Measurements from ENCODE around the gene ETFRF1.
A peak's percentile ranks its signal among the peaks of the same experiment; 100 is the strongest.

The ETFRF1 gene, protein sequence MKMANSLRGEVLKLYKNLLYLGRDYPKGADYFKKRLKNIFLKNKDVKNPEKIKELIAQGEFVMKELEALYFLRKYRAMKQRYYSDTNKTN

DNA sequence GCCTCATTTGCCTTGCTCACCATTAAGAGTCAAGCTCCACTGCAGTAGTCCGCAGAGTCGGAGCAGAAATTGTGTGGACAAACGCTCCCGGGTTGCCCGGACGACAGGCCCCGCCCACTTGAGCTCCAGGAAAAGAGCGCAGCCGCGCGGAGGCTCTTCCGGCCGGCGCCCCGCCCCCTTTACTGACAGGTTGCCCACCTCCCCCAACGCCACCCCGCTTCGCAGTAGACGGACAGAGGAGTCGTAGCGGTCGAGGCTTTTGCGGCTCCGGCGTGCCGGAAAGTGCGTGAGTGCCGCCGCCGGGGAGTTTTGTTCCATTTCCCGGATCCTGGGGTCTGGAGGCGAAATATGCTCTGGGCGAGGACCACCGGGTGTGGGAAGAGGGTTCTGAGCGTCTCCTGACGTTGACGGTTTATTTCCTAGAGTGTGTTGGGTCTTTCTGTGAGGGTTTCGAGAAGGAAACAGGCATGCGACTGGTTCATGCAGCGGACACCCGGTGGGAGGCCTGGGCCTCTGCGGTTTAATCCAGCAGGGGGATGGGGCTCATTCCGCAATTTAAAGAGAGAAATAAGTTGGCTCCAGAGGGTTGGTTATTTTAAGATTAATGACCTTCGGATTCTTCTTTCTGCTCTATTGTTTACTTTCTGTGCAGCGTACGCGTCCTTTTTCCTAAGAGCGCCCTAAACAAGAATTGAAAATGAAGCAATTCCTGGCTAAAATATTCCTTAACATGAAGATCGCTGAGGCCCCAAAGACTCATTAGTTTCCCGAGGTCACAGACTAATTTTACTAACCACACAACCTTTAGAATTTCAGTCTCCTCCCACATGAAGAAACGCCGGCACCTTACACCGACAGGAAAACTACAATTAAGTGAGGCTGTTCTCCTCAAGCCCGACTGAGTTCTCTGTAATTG is at the start of gene ETFRF1, which contains the start of gene DNAI7:
Gene ETFRF1, plus strand, starts transcription at position 182 of the 916 bp plus-strand sequence. CDS start 8,720 bp downstream, outside the sequence.
Gene DNAI7, minus strand, starts transcription at position 105 of the 916 bp plus-strand sequence. Its CDS starts 82 bp downstream, at position 23.
- peak; percentile 96 to 97 for DNase-seq

DNA sequence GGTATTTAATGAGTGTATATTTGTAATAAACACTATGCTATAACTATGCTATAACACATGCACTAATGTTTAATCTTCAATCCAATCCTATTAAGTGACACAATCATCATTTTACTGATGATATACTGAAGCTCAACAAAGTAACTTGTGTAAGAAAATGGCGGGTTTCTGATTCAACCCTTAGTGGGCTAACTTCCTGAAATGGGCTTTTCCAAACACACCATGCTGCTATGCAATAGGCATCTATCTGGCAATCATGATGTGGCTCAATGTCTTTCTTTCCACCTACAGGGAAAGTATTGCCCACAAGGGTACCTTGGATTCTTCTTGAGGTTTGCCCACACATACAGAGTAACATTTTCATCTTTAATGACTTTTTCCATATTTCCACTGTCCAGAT is 48.4 kb upstream of the ETFRF1 start:
- no peak for DNase-seq

DNA sequence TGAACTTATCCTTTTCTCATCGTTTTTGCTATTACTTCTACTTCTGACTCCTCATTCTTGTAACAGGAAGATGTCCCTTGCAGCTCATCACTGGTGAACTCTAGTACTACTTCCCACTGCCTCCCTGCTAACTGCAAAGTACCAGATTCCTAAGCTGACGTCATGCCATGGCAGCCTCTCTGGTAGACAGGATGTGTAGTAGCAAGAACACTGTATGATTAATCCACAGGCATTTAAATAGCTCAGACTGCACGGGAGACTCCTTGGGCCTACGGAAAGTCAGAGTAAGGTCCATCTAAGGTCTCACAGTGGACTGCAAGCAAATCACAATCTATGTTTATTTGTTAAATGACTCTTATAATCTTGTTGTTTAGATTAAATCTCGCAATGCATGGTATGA is 43.6 kb upstream of the ETFRF1 start:
- no peak for DNase-seq

DNA sequence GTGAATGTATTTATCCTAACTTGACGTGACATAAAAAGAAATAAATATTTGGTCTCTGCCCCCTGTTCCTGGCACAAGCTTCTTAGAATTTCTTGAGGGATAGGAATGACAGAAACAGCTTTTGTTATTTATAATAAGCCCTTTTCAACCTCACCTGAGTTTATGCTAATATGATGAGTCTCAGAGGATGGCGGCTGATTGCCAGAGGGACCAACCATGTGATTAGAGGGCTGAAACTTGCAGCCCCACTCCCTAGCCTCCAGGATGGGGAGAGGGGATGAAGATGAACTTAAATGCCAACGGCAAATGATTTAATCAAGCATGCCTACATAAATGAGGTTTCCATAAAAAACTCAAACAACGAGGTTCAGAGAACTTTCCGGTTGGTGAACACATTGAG is 43.0 kb upstream of the ETFRF1 start:
- DNase-seq: no peak

DNA sequence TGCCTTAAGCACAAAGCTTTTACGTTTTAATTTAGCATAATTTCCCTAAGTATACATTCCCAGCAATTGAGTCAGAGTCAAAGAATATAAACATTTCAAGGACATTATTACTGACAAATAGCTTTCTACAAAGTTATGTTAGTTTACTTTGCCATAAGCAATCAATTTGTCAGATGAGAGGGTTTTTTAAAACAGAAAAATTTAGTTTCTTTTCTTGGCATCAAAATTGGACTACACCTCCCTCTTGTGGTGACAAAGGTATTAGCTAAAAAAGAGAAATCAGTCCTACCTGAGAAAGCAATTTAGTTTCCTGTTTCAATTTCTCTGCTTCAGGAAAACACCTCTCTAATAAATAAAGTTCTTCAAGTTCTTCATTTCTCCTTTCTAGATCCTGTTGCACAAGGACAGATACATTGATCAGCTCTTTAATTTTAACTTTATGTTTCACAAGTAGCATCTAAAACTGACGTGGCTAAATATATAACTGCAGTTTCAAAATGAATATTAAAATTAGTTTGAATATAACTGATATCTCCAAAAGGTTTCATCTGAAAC is 39.9 kb upstream of the ETFRF1 start:
- no peak for DNase-seq

DNA sequence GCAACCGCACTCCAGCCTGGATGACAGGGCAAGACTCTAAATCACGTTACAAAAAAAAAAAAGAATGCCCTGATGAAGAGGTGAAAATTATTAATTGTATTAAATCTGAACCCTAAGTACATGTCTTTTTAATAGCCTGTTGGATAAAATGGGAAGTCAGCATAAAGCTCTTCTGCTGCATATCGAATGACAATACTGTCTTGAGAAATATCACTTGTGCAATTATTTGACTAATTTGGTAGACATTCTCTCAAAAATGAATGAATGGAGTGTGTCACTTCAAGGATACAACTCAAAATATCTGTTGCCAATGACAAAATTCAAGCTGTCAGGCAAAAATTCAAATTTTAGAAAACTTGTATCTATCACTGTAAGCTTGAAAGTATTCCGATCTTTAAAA is 39.0 kb upstream of the ETFRF1 start:
- no peak for DNase-seq

DNA sequence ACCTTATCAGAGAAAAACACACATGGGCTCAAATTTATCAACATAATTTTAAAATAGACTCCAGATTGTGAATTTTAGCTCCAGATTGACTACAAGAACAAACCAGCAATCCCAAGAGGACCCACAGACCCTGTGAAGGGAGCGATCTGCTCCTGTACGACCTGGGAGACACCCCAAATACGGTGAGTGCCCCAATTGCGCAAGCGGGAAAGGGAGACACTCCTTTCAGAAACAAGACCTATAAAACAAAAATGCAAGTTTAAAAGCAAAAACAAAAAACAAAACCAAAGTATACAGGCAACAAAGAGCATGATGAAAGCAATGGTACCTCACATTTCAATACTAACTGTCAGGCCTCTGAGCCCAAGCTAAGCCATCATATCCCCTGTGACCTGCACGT is 32.2 kb upstream of the ETFRF1 start:
- DNase-seq: no peak

DNA sequence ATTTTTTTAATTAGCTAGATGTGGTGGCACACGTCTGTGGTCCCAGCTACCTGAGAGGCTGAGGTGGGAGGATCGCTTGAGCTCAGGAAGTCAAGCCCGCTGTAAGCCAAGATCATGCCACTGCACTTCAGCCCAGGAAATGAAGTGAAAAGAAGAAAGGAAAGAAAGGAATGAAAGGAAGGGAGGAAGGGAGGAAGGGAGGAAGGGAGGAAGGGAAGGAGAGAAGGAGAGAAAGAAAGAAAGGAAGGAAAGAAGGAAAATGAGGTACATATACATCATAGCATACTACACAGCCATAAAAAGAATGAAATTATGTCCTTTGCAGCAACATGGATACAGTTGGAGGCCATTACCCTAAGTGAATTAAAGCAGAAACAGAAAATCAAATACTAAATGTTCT is 12.3 kb upstream of the ETFRF1 start:
- no peak for DNase-seq

DNA sequence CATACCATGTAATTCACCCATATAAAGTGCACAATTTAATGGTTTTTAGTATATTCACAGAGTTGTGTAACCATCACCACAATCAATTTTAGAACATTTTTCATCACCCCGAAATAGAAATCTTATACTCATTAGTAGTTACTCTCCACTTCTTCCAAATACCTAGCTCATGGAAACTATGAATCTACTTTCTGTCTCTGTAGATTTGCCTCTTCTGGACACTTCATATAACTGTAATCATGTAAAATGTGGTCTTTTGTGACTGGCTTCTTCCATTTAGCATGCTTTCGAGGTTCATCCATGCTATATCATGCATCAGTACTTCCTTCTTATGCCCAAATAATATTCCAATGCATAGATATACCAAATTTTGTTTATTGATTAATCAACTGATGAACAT is 10.9 kb upstream of the ETFRF1 start:
- DNase-seq: no peak

DNA sequence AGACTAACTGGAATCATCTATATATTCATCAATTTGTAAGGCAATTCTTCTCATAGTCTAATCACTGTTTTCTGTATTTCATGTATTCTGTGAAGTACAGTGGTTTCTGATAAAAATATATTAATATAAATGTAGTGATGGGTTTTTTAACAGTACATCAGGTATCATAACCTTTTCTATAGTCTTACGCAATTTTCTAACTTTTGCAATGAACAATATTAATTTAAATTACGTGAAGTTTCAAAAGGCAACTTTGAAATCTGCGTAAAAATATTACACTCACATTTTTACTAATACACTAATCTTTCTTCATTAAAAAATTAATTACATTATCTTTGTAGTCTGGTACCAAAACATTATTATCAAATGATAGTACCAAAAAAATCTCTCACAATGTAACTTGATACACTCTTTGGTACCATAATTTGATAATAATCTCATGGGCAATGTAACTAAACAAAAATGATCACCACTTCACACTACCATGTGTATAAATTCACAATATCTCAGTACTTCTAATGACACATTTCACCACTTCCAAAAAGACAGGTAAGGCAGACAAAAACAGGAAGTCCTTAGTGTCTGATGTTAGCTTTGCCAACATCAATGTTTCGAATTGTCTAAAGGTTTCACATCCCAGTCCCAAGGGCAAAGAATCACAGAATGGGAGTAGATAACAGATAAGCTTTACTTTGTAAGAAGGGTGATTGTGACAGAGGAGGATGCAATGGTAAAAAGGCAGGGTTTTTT is 8.8 kb upstream of the ETFRF1 start:
- no peak for DNase-seq

DNA sequence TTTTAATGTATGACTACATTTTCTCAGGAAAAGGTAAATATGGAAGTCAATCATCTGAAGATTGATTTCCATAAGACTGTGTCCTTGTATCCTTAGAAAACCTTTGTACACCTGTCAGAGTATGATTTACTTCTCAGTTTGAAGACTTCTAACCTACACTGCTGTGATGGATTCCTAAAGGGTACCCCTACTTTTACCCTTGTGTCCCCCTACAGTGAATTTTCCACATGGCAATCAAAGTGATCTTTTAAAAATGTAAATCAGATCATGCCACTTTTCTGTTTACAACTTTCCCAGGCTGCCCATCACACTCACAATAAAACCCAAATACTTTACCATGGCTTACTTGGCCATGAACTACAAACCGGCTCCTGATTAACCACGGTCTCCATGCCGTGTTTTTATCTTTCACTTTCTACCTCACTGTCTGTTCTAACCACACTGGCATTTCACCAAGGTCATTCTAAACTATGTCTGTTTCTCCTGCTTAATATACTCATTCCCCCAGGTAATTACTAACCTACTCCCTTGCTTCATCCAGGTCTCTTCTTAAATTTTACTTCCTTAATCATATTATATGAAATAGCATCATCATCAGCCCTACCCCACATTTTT is 8.1 kb upstream of the ETFRF1 start:
- no peak for DNase-seq

DNA sequence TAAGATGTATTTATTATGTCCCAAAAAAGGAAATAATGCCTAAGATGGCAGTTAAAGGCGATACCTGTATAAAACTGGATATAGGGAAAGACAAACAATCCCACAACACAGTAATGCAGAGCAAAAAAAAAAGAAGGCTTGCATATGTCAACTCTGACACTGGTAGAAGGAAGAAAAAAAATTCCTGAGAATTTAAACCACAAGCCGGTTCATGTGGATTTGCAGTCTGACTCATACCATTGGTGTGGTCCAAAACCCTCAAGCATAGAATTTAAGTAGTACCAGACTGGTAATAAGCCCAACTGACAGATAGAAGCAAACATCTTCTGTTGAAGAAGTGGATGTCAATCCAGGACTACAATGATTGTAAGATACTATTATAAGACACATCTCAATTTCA is 7.3 kb upstream of the ETFRF1 start:
- DNase-seq: no peak

DNA sequence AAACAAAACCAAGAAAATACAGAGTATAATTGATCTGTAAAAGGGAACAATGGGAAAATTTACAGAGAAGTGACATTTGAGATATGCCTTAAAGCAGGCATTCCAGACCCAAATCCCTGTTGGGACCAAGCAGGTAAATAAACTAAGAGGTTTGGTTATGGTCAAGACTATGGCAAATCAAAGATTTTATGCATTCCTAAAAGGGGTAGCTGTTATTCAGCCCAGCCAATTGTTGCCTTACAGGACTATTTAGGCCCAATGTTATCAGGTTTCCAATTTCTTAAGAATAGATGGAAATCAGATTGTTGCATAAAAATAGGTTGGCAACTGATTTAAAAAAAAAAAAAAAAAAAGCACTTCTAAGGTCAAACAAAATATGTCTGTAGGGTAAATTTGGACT is 5.4 kb upstream of the ETFRF1 start:
- no peak for DNase-seq

DNA sequence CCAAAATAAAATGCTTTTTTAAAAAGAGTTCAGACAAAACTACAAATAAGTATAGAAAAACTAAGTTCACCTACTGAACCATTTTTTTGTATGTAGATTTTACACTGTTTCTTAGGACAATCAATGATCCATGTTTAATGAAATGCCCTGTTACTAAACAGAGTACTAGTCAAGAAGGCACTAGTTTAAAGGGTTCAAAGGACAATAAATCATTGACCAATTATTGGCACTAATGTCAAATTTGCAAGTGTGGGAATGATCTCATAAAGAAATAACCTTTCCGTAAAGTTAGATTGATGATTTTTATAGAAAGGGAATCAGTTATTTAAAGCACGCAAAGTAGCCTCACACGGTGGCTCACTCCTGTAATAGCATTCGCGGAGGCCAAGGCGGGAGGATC is 4.2 kb upstream of the ETFRF1 start:
- DNase-seq: no peak

DNA sequence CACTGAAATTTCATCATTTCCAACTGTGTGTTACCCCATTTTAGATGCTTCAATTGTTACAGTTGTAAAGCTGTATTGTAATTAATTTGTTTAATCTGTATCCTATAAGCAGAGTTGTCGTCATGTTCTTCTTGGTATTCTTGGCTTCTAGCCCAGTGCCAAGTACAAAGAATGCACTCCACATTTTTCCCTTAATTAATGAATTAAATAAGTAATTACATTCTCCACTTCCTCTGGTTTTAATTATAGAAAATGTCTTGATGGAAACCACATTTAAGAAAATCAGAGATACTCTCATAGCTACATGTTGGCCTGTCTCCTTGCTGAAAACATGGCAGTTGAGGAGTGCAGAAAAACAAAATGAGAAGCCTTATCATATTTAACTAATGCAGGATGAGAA is 823 bp upstream of the ETFRF1 start:
- no peak for DNase-seq

DNA sequence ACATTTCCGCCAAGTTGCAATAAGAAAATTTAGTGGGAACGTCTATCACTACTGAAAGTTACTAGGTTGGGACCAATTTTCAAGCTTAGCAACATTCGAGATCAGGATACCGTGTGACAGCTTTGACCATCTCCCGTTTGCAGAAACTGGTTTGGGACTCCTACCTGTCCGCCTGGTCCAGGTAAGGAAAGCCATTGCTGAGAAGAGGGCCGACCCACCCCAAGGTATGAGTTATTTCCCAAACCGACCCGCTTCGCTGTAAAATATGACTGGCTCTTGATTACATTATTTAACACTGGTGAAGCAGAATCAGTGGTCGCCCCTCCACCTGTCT is 348 bp upstream of the ETFRF1 start:
- DNase-seq: no peak

DNA sequence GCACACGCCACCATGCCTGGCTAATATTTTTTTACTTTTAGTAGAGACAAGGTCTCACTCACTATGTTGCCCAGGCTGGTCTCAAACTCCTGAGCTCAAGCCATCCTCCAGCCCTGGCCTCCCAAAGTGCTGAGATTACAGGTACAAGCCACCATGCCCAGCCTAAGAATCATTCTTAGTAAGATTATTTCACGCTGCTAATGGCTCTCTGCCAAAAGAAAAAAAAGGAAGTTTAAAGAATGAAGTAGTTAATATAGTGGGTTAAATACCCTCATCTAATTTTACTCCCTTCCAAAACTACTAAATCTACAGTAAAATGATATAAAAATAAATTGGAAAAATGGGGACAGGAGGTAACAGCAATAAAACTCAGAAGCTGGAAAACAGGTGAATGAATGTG is 2.6 kb downstream of the ETFRF1 start:
- no peak for DNase-seq

DNA sequence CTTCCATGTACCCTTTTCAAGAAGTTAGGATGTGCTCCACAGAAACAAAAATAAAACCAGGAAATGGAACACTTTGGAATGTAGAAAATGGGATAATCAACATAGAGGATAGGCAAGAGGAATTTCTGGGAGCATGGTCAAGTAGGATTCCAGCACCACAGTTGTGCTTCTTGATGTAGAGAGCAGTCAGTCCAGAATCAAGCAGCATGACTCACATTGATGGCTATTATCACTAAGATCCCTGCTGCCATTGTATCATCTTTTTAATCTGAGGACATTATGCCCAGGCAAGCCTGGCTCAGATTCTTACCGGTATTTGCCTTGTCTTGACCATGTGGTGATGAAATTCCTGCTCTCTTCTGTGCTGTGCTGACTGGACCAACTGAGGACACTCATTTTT is 5.7 kb downstream of the ETFRF1 start:
- no peak for DNase-seq

DNA sequence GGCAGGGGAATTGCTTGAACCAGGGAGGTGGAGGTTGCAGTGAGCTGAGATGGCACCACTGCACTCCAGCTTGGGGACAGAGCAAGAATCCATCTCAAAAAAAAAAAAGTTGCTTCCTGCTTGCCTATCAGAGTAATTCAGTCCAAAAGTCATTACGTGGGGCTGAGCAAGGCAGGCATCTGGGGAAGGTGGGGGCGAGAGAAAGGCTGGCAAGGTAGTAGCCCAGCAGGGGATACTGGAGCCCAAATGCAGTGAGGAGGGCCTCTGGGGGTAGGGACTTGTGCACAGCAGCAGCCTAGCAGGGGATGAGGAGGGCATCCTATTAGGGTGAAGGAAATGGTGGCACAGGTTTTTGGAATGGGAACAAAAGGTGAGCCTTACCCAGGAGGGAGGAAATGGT is 7.1 kb downstream of the ETFRF1 start:
- DNase-seq: no peak

DNA sequence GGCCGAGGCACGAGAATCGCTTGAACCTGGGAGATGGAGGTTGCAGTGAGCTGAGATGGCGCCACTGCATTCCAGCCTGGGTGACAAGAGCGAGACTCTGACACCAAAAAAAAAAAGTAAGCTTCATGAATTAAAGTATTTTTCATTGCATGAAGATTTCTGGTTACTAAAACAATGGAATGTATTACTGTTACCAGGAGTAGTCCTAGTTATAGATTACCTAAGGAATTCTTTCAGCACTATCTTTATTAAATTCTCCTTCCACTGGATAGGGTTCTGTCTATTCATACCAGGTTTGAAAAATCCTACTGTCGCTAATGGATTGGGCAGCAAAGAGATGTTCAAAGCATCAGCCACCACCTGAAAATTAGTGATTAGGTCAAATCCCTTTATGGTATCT is 12.4 kb downstream of the ETFRF1 start:
- no peak for DNase-seq

DNA sequence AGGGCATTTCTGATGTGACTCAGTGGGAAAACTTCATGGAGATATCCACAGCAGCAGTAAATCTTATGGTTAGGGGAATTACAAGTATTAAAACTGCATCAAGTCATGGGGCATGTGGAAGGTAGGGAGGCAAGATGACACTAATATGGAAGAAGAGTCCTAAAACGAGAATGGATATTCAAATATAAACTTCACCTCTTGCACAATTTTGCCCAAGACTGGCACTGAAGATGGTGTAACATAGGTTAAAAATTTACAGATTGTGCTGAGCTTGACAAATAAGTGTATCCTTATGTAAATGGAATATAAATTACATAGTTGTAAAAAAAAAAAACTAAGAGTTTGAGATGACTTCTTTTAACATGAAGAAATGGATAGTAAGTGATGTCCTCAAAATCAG is 12.8 kb downstream of the ETFRF1 start:
- DNase-seq: no peak

DNA sequence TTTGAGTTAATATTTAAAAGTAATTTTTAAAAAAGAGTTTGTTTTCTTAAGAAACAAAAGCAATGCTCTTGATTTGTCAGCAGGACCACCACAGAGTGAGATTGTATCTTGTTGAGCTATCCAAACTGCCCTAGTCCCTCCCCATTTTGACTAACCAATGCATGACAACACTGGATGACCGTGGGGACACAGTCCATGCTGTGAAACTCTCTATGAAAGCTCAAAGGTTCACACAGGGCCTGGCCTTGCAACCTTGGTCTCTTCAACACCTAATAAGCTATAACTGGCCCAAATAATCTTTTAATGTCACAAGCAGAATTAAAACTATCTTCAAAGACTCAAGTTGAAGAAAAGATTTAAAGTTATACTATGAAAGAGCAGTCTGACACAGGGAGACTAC is 13.5 kb downstream of the ETFRF1 start:
- no peak for DNase-seq

DNA sequence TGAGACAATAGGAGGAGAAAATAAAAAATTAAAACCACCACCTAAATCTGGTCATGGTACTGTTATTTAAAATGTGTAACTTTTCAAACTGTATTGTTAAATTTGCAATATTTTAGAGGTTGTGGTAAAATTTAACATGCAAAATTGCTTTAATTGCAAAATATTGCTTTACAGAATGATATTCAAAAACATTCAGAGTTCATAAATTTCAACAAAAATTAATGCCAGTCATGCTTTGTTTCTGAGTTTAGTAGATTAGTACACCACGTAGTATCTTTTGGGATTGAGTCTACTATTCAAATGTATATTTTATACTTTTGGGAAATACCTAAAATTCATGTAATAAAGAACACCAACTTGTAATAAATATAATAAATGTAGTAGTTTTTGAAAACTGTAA is 18.3 kb downstream of the ETFRF1 start:
- no peak for DNase-seq
